ENCODE results near the gene FPR2. TPM values are rescaled to one million over a fixed set of nuclear protein-coding genes. Genes with fewer than 3 reads are reported as not detected.

Gene FPR2
- total RNA-seq, 1 donor from 2014 or later = not detected

DNA sequence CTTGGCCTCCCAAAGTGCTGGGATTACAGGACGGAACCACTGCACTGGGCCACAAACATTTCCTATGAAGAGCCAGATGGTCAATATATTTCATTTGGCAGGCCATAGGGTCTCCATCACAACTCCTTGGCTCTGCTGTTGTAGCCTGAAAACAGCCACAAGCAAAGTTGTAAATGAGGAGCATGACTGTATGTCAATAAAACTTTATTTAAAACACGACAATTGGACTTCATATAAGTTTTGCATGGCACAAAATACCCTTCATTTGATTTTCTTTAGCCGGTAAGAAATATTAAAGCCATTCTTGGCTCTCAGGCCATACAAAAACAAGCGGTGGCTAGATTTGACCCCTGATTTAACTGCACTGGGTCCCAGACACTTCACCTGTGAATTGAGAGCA lies 6.2 kb upstream of the FPR2 start:
- H3K4me3 ChIP-seq (ENCODE audit: low read depth, low read length) = no peak overlapping the region
- TF ChIP-seq, protein P1, sequence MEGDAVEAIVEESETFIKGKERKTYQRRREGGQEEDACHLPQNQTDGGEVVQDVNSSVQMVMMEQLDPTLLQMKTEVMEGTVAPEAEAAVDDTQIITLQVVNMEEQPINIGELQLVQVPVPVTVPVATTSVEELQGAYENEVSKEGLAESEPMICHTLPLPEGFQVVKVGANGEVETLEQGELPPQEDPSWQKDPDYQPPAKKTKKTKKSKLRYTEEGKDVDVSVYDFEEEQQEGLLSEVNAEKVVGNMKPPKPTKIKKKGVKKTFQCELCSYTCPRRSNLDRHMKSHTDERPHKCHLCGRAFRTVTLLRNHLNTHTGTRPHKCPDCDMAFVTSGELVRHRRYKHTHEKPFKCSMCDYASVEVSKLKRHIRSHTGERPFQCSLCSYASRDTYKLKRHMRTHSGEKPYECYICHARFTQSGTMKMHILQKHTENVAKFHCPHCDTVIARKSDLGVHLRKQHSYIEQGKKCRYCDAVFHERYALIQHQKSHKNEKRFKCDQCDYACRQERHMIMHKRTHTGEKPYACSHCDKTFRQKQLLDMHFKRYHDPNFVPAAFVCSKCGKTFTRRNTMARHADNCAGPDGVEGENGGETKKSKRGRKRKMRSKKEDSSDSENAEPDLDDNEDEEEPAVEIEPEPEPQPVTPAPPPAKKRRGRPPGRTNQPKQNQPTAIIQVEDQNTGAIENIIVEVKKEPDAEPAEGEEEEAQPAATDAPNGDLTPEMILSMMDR (IDR thresholded peaks at IDR 0.05; ENCODE audit: insufficient read depth, low read length, severe bottlenecking) = no peak
- no peaks in the 10 kb centered on the region for H3K27me3 ChIP-seq (ENCODE audit: control insufficient read depth, insufficient read depth, low read length)
- FAIRE-seq (no peak), DNase-seq (ENCODE audit: low read depth) (no peak)
- H3K36me3 ChIP-seq (ENCODE audit: control insufficient read depth, insufficient read depth, low read length) = no peaks in the 10 kb centered on the region

DNA sequence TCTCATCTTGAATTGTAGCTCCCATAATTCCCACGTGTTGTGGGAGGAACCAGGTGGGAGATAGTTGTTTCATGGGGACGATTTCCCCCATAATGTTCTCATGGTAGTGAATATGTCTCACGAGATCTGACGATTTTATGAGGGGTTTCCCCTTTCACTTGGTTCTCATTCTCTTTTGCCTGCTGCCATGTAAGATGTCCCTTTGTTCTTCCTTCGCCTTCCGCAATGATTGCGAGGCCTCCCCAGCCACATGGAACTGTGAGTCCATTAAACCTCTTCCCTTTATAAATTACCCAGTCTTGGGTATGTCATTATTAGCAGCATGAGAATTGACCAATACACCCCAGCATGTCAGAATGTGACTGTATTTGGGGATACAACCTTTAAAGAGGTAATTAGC lies 5.4 kb upstream of the FPR2 start:
- H3K27me3 ChIP-seq (ENCODE audit: control insufficient read depth, insufficient read depth, low read length) = no peaks in the 10 kb centered on the region
- no peak overlapping the region for H3K4me3 ChIP-seq (ENCODE audit: low read depth, low read length)
- TF ChIP-seq, protein P1 (IDR thresholded peaks at IDR 0.05; ENCODE audit: insufficient read depth, low read length, severe bottlenecking) = no peak
- no peak for FAIRE-seq
- no peak for DNase-seq (ENCODE audit: low read depth)
- no peaks in the 10 kb centered on the region for H3K36me3 ChIP-seq (ENCODE audit: control insufficient read depth, insufficient read depth, low read length)

DNA sequence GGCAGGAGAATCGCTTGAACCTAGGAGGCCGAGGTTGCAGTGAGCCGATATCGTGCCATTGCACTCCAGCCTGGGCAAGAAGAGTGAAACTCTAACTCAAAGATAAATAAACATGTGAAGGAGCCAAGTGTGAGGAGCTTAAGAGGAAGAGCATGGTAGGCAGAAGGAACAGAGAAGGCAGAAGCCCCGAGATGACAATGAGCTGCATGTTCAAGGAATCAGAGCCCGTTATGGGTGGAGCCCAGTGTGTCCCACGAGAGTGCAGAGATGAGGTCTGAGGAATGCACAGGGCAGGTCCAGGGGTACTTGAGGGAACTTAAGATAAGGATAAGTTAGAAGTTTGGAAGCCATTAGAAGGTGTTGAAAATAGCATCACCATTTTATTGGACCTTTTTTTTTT lies 716 bp downstream of the FPR2 start:
- no peak overlapping the region for H3K4me3 ChIP-seq (ENCODE audit: low read depth, low read length)
- FAIRE-seq (no peak), DNase-seq (ENCODE audit: low read depth) (no peak)
- TF ChIP-seq, protein P1 (IDR thresholded peaks at IDR 0.05; ENCODE audit: insufficient read depth, low read length, severe bottlenecking) = no peak
- no peaks in the 10 kb centered on the region for H3K27me3 ChIP-seq (ENCODE audit: control insufficient read depth, insufficient read depth, low read length)
- H3K36me3 ChIP-seq (ENCODE audit: control insufficient read depth, insufficient read depth, low read length) = no peaks in the 10 kb centered on the region

DNA sequence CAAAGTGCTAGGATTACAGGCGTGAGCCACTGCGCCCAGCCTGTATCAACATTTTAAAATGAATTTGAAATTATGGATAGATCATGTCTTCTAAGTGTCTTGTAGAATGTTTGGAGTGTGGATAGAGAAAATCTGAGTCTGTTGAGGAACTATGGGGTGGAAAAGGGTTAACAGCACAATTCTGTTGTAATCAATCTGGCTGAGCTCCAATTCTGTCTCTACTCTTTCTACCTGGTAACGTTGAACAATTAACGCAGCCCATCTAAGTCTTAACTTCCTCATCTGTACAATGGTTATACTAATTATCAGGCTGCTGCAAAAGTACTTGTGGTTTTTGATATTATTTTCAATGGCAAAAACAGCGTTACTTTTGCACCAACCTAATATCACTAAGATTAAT lies 4.1 kb downstream of the FPR2 start:
- TF ChIP-seq, protein P1 (IDR thresholded peaks at IDR 0.05; ENCODE audit: insufficient read depth, low read length, severe bottlenecking) = no peak
- FAIRE-seq (no peak), DNase-seq (ENCODE audit: low read depth) (no peak)
- H3K36me3 ChIP-seq (ENCODE audit: control insufficient read depth, insufficient read depth, low read length) = no peaks in the 10 kb centered on the region
- H3K4me3 ChIP-seq (ENCODE audit: low read depth, low read length) = no peak overlapping the region
- no peaks in the 10 kb centered on the region for H3K27me3 ChIP-seq (ENCODE audit: control insufficient read depth, insufficient read depth, low read length)

DNA sequence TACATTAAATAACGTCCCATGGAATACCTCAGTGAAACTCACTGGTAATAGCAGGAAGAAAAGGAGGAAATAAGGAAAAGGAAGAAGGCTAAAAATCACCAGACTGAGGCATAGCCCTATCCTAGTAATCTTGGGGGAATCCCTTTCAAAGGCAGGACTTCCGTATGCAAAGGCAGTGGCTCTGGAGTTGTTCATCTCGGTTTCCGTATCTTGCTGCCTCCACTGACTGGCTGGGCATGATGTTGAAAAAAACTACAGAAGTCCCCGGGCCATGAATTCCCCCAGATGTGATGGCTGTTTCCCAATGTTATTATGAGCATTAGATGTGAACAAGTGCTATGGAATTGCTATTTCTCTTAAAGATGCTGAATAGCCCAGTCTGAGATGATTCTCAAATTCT lies 5.5 kb downstream of the FPR2 start:
- TF ChIP-seq, protein P1 (IDR thresholded peaks at IDR 0.05; ENCODE audit: insufficient read depth, low read length, severe bottlenecking) = no peak
- no peak for DNase-seq (ENCODE audit: low read depth)
- no peaks in the 10 kb centered on the region for H3K36me3 ChIP-seq (ENCODE audit: control insufficient read depth, insufficient read depth, low read length)
- no peak for FAIRE-seq
- H3K4me3 ChIP-seq (ENCODE audit: low read depth, low read length) = no peak overlapping the region
- no peaks in the 10 kb centered on the region for H3K27me3 ChIP-seq (ENCODE audit: control insufficient read depth, insufficient read depth, low read length)

DNA sequence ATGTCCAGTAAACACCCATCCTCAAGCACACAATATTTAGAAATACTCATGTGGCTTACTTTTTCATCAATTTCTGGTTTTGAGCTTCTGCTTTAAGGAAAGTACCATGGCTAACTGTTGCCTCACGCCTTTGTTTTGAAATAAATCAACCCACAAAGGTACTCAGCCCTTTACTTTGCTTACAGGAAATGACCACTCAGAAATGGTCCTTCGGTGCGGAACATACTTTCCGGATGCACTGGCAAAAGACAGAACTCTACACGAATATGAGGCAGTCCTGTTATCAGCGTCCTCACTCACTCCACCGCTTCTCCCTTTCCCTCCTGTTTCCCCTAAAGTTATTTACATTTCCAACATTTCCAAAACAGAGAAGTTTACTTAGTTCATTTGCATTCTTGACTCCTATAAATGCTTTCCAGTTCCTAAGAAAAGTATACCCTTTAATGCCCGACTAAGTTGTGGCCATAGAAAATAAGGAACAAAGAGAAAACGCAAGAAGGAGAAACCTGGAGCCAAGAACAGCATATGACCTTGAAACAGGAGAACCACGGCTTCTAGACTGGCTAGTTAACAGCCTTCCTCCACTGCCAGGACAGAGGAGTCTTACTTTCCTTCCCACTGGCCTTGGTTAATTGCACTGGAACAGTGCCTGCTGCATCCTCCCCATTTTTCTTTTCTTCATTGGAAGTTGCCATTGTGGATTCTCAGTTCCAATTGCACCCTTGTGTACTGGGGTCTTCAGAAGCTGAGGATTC lies 10.6 kb downstream of the FPR2 start:
- no peak for FAIRE-seq
- TF ChIP-seq, protein P1 (IDR thresholded peaks at IDR 0.05; ENCODE audit: insufficient read depth, low read length, severe bottlenecking) = no peak
- DNase-seq (ENCODE audit: low read depth) = no peak
- H3K4me3 ChIP-seq (ENCODE audit: low read depth, low read length) = no peak overlapping the region
- no peaks in the 10 kb centered on the region for H3K36me3 ChIP-seq (ENCODE audit: control insufficient read depth, insufficient read depth, low read length)
- no peaks in the 10 kb centered on the region for H3K27me3 ChIP-seq (ENCODE audit: control insufficient read depth, insufficient read depth, low read length)

Measured in bronchial epithelial cell (primary cell).